Activated CD4-positive, alpha-beta T cell treated with anti-CD3 and anti-CD28 coated beads for 4 hours (primary cell): ENCODE results near the gene LRP1B.

Source experiments
- DNase-seq, 2 donors: peaks; one replicate each; pipeline ENCODE4 v3.0.0-alpha.2; 2020

LRP1B gene

DNA sequence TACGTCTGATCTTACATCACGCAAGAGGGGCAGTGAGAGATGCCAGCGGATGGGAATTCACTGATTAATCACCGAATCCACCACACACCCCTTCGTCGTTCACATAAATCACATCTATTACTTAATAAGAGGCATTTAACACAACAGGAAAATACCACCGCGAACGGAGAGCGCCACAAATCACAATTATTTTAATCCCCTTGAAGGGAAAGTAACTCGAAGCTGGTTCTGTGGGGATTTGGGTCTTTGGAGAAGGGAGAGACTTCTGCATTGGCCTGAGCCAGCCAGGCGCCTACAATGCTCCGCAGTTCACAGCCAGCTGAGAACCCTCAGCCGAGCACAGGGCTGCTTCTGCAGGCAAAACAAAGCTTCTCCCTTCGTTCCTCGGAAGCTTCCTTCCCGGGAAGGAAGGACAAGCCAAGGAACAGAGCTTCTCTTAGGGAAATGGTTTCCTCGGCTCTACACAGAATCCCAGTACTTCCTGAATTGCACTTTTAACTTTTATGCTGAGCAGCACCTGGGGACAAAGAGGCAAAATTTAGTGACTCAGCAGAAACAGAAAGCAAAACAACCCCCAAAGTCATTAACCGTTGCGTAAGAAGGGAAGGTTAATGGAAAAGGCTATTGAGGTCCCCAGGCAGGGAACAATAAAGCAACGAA is at the start of gene LRP1B:
Gene LRP1B (minus strand): TSS at position 7 of the 660 bp plus-strand sequence. CDS start 287 bp downstream, outside the sequence.
- DNase-seq, result no peak

DNA sequence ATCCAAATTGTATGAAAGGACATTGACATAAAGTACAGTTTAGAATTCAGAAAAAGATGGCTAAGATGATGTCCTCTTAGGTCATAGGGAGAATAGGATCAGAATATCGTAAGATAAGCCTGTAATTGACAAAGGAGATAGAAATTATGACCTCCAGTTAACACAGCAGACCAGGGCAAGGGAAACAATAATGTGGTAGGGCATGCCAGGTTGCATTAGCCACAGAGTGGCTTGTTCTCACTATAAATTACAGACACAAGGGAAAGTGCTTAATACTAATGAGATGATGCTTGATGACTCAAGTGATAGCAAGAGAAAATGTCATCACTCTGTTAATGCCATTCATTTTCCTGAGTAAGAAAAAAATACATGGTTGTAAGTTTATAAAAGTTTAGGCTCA is 48.9 kb upstream of the LRP1B start:
- no peak for DNase-seq

DNA sequence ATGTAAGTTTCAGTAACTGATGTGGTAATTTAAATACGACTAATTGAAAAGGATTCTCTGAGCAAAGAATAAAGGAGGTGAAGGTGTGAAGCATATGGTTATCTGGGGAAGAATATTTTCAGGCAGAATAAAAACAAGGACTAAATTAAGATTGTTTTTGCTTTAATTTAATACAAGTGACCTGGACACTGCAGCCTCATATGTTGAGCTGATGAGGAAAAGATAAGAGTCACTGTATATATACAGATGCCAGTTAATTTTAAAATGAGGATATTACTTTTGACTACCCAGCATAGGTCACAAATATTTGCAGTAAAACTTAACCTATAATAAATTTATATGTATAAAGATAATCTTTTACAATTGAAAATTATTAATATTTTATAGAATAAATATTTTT is 47.8 kb upstream of the LRP1B start:
- no peak for DNase-seq

DNA sequence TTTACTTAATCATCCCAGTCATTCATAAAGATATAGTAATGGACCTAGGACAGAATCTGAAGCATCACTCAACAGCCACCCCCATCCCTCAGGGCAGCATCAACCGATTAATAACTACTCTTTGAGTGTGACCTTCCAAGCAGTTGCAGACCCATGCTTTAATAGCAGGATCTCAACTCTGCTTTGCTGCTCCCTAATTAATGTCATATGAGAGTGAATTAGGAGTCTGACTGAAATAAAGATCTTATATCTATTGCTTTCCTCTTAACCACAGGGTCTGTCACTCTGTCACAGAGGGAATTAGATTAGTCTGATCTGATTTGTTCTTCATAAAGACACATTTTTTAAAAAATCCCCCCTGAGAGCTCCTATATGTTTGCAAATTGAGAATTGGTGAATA is 46.1 kb upstream of the LRP1B start:
- no peak for DNase-seq

DNA sequence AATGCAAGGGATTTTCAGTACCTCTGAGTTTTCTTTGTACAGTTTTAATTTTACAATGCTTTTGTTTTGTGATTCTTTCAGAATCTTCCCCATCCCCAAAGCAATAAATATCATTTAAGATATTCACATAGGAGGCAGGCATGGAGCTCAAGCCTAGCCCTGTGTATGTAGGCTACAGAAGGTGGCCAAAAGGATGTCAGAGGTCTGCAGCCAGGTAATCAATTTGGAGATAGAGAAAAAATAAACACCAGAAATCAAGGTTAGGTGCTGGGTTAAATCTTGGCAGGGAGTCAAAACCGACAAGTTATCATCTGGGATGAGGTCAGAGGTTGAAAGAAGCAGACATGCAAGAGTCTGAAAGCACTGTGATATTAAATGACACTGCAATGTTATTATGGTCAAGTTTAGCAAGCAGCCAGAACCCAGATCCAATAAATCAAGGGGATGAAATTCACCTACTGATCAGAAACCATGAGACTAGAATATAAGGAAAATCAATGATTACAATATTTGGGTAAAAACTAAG is 45.1 kb upstream of the LRP1B start:
- no peak for DNase-seq

DNA sequence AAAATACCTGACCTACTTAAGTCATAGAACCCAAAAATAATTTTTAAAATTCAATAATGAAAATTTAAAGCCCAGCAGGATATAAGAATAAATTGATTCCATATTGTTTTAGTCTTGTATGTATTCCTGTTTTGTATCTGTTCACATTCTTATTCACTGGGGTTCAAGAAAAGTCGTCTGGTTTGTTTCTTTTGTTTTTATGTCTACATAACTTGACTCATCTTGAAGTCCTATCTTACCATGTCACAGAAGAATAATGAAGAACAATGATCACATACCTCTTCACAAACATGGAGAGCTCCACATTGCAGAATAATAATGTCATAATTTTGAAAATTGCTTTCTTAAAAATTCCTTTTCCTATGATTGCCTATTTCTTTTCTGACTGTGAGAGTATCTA is 43.4 kb upstream of the LRP1B start:
- no peak for DNase-seq

DNA sequence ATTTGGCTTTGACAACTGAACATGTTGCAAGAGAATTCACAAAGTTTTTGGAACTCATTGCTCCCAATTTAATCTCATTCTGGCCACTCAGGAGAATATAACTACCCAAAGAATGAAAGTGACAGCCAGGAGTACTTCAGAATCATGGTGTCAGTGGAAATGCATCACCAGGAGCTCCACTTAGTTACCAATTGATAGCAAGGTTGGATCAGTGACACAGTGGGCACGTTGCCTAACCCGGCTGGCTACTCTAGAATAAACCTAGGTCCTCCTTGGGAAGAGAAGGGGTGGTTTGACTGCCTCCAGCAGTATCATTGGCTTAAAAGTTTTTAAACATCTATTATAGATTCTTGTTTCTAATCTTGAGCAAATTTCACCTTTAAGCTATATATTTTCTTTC is 40.0 kb upstream of the LRP1B start:
- DNase-seq, result no peak

DNA sequence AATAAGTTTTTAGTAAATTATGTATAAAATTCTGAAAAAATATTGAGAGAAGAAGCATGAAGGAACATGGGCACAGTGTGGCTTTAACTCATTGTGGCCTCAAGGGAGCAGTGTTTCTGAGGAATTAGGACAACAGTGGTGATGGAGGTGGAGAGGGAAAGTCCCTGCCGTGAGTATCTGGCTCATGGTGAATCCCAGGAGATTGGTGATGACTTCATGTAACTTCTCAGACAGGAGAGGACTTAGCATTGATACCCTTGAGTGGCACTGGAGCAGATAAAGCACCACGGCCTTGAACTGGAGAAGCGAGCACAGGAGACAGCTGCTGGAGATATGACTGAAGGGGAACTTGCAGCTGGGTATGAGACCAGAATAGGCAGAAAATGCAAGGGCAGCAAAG is 35.0 kb upstream of the LRP1B start:
- no peak for DNase-seq

DNA sequence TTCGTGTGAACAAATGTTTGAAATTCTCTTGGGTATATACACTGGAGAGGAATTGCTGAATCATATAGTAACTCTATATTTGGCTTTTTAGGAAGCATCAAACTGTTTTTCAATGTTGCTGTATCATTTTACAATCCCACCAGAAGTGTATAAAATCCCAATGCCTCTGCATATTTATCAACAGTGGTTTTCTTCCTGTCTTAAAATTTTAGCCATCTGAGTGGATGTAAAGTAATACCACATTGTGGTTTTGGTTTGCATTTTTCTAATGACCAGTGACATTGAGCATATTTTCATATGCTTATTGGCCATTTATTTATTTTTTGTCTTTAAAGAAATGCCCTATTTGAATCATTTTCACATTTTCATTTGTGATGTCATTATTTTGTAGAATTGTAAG is 22.8 kb upstream of the LRP1B start:
- no peak for DNase-seq

DNA sequence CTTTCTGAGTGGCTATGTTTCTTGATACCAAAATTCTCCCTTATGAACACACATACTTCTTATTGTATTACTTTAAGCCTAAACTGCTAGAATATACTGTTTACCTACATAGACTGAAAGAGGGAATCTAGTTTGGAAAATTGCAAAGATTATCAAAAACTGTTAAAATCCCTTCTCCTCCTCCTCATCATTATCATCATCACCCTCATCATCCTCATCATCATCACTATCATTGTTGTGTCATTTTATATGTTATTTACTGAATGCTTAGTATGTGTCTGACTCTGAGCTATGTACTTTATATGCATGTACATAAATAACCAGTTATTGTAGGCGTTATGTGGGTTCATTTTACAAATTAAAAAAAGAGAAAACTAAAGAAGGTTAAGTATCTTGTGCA is 19.6 kb upstream of the LRP1B start:
- DNase-seq, result no peak

DNA sequence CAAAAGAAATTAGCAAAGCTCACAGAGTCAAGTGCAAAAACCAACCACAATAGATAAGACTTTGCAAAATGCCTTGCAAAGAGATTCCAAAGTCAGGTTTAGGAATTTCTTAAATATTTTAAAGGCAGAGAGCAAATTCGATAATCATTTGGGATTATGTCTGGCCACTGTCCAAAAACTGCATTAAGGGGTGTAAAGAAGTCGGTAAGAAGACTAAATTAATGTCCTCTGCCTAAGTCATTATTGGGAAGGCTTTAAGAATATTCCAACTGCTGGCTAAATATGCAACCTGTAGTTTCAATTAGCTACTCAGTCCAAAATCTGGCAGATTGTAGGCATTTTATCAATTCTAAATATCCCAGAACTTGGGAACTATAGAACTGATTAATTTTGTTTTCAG is 13.7 kb upstream of the LRP1B start:
- DNase-seq, result no peak

DNA sequence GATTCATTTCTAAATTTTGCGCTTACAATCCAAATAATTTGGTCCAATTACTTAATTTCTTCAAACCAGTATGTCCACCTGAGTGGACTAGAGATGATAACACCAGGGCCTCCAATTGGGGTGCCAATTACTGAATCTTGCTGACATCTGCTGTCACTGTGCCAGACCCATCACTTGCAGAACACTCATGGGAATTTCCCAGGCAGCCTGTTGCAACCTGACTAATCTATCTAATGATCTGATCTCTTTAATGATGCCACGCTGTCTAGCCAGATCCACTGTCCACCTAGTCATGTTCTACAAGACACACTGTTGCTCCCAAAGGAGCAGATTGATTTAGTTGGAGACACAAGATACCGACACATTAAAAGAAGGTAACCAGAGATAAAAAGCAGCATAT is 11.8 kb upstream of the LRP1B start:
- no peak for DNase-seq

DNA sequence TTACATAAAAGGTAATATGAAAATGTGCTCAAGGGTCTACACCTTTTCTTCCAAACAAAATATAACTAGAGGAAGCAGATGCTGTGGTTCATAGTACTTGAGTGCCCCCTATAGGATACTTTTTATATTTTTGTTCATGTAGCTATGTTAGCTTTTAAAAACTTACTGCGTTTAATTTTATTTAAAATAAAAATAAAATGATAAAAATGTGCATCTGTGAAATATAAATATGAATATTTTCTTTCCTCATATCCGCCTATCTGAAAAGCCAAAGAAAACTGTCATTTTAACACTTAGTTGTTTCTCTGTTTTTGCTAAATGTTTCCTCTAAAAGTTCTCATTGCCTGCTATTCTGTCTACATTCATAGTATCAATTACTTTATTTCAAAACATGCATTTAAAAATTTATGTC is 9.6 kb upstream of the LRP1B start:
- DNase-seq, result no peak

DNA sequence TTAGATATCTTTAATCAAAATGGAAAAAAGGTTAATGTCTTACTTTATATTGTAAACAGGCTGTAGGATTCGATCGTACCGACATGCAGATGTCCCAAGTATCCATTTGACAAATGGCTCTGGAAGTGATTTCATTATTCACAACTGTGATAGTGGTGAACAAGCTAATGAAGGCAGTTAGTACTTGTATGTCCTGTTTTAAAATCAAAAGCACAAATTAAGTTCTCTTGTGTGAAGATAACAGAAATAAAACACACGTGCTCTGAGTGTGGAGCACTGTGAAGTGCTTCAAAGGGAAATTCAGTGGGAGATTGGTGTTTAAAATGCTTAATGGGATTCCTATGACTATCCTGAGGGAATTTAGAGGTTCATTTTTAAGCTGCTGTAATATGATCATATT is 8.6 kb upstream of the LRP1B start:
- DNase-seq, result no peak

DNA sequence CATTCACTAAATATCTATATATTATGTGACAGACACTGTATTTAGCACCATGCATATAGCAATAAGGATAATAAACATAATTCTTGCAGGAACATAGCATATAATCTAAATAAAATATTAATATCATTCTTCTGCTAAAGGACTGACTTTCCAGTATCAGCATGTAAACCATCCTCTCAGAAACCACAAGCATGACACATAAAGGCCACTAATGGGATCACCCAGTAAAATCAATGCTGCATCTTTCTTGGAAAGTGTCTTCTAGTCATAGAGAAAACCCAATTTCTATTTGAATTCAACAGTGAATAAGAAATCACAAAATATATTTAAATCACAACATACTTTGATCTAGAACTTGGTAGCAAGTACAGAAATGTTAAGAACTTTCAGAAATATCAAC is 5.8 kb upstream of the LRP1B start:
- no peak for DNase-seq

DNA sequence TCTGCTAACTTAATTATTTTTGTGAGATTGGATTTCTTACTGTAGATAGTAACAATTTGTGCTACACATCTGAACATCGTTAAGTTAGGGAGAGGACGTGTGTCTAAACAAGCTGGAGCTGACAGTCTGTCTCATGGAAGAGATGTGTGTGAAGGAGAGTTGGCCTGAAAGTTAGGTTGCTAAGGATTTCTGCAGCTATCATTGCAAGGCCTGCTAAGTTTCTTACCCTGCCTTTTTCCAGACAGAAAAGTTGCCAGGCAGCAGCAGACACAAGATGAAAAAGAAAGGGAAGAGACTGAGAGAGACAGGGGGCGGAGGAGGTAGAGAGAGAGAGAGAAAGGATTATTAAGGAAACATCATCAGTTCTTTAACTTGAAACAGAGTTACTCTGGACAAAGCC is 4.1 kb upstream of the LRP1B start:
- DNase-seq, result no peak

DNA sequence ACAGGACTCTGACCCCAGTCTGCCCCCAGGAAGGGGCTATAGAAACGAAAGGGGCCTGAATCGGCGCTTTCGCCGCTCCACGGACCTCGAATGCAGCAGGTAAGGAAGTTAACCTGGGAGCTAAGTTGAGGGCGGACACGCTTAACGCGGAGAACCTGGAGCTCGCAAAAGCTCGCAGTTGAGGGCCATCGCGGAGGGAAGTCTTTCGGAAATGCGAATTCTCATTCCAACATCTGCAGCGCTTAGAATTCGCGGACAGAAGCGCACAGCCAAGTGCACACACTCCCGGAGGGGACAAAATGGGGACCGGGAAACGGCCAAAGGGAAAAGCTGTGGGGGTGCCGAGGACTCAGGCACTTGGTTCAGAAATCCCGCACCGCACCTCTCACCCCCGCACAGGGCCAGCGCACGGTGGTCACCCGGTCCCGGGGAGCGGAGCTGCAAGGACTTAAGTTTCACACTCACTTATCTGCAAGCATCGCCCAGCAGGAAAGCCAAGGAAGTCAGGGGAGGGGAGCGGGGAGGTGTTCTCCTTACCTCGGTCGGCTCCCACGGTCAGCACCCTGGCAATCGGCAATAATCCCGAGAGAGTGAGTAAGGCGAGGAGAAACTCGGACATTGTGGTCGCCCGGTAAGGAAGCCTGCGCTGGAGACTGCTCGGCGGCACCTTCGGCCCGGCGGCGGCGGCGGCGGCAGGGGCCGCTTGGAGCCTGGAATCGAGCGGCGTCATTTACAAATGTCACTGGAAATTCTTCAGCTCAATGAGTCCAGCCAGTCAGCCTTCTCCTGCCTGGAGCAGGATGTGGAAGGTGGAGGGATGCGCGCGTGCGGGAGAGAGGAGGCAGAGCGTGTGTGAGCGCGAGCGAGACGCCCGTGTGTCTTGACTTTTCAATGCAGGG is 456 bp downstream of the LRP1B start:
- no peak for DNase-seq

DNA sequence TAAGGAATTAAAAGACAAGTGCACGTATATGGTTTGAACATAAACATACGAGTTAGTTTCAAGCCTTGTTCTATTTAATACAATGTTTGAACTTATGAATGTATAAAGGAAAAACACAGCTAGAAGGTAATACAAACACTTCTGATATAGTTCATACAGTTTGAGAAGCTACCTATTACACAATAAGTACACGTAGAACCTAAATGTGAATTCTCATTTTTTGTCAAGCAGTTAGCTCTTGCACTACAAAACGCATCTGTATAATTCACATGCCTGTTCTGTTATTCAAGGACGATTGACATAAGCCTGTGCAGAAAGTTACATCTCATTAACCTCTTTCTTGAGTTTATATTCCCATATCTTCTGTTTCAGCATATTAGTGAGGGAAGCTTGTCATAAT is 2.7 kb downstream of the LRP1B start:
- DNase-seq, result no peak

DNA sequence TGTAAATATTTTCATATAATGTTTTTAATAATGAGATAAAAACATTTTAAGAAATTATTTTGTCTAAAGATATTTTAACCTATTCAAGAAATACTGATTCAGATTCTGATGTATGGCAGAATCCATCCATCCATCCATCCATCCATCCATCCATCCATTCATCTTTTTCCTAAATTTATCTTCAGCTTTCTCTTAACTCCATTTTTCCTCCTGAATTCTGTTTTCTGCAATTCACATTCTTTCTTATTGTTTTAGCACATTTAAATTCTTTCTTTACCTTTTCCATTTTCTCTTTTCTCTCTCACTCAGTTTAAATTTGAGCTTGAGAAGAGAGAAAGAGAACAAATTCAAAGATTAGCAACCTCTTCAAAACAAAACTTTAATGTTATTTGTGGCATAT is 3.6 kb downstream of the LRP1B start:
- DNase-seq, result no peak

DNA sequence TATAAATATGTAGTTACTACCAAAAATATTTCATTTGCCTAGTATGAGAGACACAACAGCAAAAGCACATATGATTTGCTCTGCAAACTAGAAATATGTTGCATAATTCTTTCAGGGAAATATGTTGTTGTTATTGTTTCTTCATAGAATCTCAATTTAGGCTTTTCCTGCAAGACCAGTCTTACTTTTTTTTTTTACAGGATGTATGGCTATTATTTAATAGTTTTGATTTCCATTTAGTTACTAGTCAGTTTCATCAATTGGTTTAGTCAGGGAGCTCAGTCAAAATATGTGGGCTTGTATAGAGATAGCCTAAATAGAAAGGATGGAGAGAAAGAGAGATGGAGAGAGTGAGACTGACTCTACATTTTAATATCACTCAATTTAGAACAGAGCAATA is 6.1 kb downstream of the LRP1B start:
- DNase-seq, result no peak

DNA sequence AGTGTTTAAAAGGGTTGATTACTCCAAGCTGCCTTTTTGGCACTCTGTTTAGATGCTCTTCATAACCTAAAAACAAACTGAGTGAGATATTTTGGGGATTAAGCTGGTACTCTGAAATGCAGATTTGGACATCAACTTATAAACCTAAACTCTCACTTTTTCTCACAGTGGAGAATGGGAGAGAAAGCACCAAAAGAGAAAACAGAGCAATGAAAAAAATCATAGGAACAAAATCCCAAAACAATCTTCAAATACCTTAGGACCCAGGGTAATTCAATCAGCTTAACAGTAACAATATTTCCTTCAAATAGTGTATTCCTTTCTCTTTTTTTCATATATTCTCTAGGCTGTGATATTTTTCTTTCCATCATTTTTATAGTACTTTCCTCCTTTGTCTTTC is 11.5 kb downstream of the LRP1B start:
- DNase-seq, result no peak

DNA sequence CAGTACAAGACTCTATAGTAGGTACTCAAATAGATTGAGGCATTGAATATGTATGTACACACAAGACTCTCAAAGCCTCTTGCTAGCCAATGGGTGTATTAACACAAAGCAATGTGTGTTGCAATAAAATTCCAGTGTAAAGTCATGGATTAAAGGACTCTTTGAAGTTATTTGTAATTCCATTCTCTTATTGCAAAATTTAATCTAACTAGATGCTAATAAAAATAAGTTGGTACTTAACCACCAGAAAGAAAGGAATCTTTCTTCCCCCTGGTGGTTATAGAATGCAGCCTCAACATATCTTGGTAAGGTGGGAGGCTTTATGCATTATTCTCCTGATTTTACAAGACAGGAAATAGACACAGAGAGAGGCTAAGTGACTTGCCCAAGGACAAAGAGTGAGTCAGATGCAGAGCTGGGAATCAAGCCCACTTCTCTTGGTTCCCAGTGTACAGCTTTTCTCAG is 18.0 kb downstream of the LRP1B start:
- DNase-seq, result no peak

DNA sequence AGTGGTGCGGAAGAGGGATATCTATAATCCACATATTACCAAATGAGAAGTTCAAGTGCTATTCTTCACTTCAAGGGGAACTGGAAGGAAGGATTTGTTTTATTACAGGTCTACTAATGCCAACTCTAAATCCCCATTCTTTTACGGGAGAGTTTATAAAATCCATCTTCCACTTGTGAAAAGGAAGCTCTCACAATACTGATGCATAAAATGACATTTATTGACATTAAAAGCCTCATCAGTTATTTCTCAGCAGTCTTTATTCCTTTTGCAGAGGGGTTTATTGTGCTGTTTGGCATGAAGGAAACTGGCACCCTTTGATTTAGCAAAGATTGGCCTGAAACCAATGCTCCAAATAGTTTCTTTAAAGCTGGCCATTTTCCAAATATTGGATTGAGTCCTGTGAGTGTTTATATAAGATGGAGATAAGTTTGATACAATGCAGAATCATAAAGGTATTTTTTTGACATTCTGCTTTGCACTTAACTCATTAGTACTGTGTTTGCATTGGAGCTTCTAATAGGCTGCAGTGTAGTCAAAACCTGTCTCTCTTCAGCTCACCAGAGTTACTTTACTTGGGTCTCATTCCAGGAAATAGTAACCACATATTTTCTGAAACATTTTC is 26.6 kb downstream of the LRP1B start:
- DNase-seq, result no peak

DNA sequence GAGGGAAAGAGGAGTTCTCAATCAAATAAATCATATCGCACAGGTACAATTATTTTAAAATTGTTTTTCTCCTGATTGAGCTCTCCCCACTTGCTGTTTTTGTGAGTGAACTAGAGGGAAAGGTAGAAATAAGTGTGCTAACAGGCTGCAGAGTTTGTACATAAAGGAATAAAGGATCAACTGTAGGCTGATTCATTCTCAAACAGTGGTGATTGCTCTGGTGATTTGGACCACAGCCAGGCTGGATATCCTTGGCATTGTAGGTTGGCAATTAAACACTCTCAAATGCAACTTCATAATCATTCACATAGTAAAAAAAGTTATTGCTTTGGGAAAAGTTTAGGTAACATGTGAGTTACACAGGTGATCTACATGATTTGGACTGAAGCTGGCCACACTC is 29.8 kb downstream of the LRP1B start:
- no peak for DNase-seq
